NCI-H2196 treated with DMSO at 0.1 percent for 48 hours (cell line): ENCODE results near the gene EIF2AK2.
A peak's percentile ranks its signal among the peaks of the same experiment; 100 is the strongest.

Source experiments
- DNase-seq: peaks from one replicate; lab custom pipeline; 2025; ENCODE audit not compliant: unreplicated experiment; lab: John Stamatoyannopoulos, UW

Gene EIF2AK2

DNA sequence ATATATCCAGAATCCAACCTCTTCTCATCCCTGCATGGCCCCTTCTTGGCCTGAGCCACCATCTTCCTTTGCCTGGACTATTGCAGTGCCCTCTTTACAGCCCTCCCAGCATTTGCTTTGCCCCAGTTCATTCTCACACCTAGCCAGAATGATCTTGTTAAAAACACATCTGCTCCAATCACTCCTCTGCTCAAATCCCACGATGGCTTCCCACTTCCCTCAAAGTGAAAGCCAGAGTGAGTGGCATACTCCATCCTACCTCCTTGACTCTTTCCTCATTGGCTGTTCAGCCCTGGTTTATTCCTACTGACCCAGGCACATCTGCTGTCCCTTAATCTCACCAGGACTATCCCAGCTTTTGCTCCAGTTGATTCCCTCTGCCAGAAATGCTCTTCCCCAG, 17.0 kb upstream of the EIF2AK2 start:
- no peak for DNase-seq

DNA sequence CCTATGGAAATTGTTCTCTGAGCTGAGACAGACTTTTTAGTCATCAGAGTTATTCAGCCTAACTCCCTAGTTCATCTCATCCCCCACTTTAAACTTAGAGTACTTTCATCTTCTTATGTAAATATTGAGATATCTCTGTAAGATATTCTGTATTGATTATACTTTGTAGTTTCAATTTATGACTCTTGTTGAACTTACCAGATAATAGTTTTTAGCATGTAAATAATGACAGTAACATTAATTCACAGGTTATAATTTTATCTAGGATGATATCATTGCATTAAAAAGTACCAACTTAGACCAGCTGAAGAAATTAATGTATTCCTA, 14.8 kb upstream of the EIF2AK2 start:
- DNase-seq, result no peak

DNA sequence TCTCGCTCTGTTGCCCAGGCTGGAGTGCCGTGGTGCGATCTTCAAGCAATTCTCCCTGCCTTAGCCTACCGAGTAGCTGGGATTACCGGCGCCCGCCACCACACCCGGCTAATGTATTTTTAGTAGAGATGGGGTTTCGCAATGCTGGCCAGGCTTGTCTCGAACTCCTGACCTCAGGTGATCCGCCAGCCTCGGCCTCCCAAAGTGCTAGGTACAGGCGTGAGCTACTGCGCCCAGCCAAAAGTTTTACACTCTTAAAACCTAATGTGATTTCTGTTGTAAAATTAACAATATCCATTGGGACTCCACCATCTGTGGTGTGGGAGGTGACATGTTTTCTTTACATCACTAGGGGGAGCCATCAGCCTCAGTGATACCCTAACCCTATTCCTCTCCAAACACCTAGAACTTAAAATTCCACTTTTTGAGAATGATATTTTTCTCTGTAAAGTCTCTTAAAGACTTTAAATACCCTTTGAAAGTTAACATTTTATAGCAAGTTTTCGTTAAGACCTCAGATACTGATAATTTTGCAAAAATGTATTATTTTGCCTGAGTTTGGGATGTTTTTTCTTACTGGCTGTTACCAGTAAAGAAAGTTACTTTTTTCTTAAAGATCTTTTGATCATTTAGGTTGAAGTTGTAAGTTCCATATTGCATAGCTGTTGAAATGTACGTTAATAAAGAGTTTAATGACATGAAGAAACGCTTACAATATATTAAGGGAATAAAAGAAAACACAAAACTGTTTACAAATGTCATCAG, 11.6 kb upstream of the EIF2AK2 start:
- DNase-seq, result peak; percentile 9

DNA sequence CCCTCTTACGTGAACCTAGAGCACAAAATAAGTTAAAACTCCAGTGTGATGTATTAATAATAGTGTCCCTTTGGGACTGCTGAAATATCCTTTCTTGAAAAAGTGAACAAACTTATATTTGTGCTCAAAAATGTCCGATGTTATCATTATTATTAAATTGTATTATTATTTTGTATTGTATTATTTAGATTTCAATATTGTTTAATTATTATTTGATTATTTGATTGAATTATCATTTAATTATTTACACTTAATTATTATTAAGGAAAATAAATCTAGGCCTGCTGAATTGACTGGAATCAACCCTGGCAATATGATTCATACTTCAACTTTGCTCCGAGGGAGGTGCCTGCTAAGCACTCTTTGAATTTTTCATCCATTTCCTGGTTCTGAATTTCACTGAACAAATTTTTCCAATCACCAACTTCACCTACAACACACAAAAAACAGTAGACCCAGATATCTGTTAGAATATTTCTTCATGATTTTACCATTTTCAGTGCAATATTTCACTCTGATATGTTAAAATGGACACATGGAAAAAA, 10.9 kb upstream of the EIF2AK2 start:
- DNase-seq, result no peak

DNA sequence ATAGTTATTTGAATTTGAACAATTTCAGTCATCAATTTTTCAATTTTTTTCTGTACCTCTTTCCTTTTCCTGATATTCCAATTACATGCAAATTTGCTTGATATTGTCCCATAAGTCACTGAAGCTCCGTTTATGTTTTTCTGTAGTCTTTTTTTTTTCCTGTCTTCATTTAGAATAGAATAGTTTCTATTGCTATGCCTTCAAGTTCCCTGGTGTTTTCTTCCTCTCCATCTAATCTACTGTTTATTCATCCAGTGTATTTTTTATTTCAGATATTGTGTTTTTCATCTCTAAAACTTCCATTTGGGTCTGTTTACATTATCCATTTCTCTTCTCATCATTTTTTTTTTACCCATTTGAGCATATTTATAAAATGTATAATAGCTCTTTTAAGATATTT, 8.0 kb upstream of the EIF2AK2 start:
- DNase-seq, result no peak

DNA sequence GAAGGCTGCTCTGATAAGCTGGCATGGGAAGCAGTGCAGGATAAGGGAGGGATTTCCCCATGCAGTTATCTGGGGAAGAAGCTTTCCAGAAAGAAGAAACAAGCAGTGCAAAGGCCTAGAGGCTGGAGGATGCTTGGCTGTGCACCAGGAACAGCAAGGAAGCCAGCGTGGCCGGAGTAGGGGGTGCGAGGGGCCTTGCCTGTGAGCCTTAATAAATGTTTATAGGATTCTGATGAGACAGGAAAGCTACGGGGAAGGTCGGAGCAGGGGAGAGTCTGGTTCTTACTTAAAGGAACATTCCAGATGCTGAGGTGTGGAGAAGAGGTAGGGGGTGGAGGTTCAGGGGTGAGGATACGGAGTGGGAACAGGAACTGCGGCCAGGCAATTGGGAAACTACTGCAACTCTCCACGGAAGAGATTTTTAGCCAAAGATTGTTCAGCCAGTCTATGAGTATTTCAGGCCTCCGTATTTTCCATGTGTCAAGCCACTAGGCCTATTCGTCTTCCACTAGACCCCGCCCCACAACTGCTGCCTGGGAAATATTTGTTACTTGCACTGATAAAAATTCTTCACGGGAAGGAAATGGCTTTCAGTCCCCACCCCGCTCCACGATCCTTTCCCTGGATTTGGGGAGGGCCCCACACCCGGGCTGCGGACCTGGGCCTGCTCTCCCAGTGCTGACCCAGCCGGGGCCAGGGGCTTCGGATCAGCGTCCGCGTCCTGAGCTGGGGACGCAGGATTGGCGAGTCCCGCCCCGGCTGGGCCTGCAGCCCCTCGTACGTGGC, 516 bp downstream of the EIF2AK2 start:
- DNase-seq, result peak; percentile 3

DNA sequence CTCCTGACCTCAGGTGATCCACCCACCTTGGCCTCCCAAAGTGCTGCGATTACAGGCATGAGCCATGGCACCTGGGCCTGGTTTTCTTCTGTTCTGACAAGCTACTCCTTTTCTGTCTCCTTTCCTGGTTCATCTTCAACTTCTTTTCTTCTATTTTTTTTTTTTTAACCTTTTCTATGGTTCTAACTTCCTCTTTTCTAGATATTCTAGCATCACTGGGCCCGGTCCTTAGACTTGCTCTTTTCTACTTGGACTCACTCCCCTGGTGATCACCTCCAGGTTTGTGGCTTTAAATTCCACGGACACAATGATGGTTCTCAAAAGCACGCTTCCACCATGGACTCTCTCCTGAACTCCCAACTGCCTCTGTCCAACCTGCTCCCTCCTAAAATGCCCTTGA, 2.0 kb downstream of the EIF2AK2 start:
- DNase-seq, result no peak

DNA sequence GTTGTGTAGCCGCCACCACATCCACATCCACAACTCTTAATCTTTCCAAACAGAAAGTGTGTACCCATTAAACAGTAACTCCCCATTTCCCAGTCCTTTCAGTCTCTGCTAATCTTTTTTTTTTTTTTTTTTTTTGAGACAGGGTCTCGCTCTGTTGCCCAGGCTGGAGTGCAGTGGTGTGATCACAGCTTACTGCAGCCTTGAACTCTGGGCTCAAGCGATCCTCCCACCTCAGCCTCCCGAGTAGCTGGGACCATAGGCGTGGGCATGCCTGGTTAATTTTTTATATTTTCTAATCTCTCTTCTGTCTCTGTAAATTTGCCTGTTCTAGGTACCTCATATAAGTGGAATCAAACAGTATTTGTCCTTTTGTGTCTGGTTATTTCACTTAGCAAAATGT, 3.6 kb downstream of the EIF2AK2 start:
- DNase-seq, result no peak

DNA sequence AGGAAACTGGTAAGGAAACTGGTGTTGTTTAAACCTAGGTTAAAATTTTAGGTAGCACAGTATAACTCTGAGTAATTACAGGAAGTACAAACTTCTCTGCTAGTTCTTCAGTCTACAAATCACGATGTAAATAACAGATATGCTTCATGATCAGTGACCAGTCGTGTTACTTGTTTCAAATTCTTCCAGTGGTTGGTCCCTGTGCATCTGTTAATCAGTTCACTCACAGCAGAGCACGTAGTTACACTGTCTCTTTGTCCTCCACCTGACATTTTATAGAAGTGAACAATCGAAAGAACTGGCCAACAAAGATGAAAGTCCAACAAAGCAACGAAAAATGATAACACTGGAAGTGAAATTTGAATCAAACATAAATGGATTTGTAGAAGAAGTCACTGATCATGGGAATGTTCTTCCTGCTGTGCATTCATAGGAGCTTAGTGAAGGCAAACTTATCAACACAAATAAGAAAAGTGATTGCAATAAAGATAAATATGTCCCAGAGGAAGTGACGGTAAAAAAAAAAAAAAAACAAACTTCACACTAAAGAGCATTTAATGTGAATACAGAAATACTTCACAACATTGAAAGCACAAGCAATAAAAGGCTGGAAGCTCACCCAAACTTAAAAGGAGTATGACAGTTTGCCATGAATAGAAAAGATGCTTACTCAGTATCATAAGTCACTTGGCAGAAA, 7.0 kb downstream of the EIF2AK2 start:
- no peak for DNase-seq

DNA sequence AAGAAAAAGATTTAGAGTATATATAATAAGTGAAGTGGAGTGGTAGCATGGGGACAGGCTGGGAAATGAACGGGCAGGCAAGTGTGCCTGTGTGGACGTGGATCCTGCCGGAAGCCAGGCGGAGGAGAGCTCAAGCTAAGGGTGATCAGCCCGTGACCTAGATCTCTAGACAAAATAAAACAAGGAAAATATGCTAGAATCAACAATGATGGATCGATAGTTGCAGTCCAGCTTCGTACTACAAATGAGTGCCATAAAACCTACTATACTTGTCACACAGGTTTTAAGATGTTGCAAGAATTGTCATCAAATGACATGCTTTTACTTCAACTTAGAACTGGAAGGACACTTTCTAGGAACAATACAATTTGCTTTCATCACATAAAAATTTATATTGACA, 8.5 kb downstream of the EIF2AK2 start:
- DNase-seq, result no peak

DNA sequence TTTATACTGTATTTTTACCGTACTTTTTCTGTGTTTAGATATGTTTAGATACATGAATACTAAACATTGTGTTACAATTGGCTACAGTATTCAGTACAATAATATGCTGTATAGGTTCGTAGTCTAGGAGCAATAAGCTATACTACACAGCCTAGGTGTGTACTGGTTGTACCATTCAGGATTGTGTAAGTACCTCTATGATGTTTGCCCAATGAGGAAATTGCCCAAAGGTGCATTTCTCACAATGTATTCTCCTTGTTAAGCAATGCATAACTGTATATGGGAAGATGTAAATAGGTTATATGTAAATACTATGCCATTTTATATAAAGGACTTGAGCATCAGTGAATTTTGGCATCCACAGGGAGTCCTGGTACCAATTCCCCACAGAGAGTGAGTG, 10.7 kb downstream of the EIF2AK2 start:
- no peak for DNase-seq

DNA sequence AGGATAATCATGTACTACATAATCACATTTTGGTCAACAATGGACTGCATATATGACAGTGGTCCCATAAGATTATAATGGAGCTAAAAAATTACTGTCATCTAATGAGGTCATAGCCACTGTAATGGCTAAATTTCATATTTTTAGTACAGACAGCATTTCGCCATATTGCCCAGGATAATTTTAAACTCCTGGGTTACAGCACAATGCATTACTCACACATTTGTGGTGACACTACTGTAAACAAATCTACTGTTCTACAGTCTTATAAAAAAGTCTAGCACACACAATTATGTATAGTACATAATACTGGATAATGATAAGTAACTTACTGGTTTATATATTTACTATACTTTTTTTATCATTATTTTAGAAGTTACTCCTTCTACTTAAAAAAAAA, 12.8 kb downstream of the EIF2AK2 start:
- no peak for DNase-seq

DNA sequence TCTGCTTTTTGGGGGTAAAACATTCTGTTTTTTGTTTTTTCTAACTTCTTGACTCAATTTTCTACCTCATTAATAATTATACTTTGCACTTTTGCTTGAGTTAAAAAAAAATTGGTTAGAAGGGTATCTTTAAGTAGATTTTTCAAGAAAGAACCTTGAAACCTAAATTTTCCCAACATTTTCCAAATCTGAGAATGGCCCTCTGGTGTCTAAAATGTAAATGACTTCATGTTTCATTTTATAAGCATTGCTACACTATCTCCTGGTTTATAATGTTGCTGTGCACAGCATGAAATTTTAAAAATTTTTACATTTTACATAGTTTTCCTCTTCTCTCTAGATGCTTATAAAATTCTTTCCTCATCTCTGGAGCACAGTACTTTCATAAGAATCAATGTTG, 14.2 kb downstream of the EIF2AK2 start:
- DNase-seq, result no peak

DNA sequence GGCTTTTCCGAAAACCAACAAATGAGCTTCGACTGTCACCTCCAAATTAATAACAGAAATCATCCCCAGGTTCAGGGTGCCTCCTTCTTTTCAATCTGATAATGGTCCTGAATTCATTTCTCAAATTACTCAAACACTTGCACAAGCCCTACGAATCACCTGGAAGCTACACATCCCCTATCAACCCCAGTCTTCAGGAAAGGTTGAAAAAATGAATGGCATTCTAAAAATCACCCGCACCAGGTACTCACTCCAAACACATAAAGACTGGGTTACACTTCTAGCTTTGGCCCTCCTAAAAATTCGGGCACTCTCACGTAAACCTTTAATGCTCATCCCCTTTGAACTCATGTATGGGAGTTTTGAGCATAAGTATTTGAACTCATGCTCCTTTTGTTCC, 23.9 kb downstream of the EIF2AK2 start:
- no peak for DNase-seq

DNA sequence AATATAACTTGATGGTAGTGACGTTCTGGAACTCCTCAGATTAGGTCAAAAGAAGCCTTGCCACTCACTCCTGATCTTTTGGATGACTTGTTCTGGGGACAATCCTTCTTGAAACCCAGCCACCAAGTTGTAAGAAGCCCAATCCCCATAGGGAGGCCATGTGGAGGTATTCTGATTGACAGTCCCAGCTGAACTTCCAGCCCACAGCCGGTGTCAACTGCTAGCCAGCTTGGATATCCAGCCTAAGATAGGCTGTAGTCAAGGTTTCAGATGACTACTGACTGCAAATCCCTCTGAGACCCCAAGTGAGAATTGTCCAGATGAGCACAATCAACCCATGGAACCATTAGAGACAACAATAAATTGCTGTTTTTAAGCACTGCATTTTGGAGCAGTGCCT, 31.4 kb downstream of the EIF2AK2 start:
- no peak for DNase-seq

DNA sequence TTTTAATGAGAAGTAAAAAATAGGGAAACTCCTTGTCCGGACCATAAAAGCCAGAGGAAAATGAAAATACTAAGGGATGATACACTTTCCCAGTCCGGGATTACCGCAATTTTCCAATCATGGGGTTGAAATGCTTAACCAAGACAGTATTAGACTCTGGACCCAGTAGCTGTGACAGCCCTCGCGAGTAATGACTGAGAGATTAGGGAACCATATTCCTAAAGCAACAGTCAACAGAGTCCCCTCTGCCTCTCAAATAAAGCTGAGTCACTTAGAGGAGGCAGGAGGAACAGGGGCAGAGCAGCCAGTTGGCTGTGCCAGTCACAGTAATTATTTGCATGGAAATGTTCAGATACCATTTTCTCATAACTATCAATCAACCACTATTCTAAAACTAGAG, 37.6 kb downstream of the EIF2AK2 start:
- no peak for DNase-seq

DNA sequence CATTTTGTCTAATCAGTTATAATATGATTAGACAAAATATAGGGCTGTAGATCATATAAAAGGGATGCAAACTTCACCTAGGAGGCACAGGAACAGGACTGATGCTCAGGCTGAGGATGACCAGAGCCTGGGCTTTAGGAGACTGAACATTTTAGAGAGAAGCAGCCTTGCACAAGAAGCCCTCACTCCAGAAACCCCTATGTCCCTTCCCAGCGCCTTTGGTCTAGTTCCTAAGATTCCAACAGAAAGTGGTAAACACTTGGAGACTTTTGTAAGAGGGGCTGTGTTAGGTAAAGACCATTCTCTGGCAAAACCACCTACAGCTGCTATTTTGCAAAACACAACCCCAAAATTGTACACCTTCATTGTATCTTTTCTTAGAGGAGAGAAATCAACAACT, 39.2 kb downstream of the EIF2AK2 start:
- DNase-seq, result no peak

DNA sequence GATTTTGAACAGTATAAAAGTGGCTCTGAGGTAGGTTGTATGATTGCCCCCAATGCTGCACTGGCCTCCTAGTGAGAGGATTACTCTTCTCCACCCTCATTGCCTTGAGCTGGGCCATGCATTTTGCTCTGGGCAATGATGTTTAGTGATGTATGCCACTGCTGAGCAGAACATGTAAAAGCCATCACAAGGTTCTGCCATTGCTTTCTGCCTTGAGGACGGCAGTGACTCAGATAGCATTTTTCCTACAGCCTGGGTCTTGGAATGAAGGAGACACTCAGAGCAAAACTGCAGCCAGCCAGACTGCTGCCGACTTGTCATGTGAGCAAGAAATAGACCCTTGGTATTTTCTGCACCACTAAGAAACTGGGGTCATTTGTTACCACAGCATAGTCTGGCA, 44.8 kb downstream of the EIF2AK2 start:
- DNase-seq, result no peak

DNA sequence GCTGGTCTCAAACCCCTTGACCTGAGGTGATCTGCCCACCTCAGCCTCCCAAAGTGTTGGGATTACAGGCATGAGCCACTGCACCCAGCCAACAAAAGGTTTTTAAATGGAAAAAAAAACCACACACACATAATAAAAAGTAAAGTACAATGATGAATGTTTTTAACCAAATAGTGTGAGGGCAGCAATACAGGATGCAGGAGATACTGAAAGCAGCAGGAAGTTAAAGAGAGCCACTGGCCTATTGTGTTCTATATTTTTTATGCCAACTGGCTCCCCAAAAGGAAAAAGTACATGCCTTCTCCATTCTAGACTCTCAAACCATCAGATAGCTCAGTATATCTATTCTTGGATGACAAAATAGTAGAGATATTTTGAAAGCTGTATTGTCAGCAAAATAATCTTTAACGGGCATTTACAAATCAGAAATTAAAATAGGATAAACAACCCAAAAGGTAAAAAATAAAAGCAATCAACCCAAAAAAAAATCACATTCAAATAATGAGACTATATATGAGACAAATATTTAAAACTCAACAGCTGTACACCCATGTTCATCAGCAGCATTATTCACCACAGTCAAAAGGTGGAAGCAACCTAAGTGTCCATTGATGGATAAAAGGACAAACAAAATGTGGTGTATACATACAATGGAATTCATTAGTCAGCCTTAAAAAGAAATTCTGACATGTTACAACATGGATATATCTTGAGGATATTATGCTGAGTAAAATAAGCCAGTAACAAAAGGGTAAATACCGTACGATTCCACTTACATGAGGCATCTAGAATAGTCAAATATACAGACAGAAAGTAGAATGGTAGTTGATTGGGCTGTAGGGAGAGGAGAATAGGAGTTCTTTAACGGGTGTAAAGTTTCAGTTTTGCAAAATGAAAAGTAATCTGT, 46.2 kb downstream of the EIF2AK2 start:
- DNase-seq, result no peak

DNA sequence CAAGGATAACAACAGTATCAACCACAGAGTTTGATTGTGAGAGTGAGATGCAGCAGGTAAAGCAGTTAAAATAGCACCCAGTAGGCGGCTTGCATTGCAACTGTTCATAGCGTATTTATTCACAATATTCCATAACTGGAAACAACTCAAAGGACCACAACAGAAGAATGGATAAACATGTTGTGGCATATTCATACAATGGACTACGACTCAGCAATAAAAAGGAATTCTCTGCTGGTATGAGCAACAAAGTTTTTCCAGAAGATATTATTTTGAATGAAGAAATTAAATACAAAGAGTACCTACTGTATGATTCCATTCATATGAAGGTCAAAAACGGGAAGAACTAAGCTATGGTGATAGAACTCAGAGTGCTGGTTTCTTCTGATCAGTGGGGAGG, 47.3 kb downstream of the EIF2AK2 start:
- DNase-seq, result no peak

DNA sequence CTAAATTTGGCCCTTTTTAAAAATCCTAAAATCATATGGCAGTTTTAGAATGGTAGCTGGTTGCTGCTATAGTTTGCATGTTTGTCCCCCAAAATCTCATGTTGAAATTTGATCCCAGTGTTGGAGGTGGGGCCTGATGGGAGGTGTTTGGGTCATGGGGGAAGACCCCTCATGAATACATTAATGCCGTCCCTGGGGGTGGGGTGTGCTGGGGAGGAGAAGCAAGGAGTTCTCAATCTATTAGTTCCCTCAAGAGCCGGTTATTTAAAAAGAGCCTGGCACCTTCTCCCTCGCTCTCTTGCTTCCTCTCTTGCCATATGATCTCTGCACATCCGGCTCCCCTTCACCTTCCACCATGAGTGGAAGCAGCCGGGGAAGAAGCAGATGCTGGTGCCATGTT, 51.6 kb downstream of the EIF2AK2 start:
- DNase-seq, result no peak
